SK-N-SH treated with all-trans-retinoic acid at 6 μM for 48 hours (cell line): ENCODE measurements around the gene CPT1B.

ENCODE experiments used
- ATAC-seq: fragments of 200-7000 bp; cut with Tn5 transposase; 3 replicates; pipeline ENCODE4 v1.9.1; 2020; ENCODE audit warnings: mild to moderate bottlenecking, moderate library complexity
- ARNTL ChIP-seq: fragments of 450-650 bp; formaldehyde crosslinking; IDR thresholded peaks from 2 replicates; pipeline ENCODE4 v1.5.0; 2020; ENCODE audit warnings: low read depth, mild to moderate bottlenecking, moderate library complexity, borderline replicate concordance
- BACH2 ChIP-seq: fragments of 250-450 bp; sonication (Bioruptor Pico); IDR thresholded peaks from 2 replicates; pipeline ENCODE4 v1.9.0; 2021; ENCODE audit warnings: mild to moderate bottlenecking, borderline replicate concordance
- ESRRG ChIP-seq: fragments of 250-450 bp; sonication (Bioruptor Pico); IDR thresholded peaks from 2 replicates; pipeline ENCODE4 v1.6.1; 2021; ENCODE audit warnings: mild to moderate bottlenecking
- ISL1 ChIP-seq: fragments of 250-450 bp; sonication (Bioruptor Pico); IDR thresholded peaks from 2 replicates; pipeline ENCODE4 v2.1.2; 2022; ENCODE audit warnings: mild to moderate bottlenecking, moderate library complexity
- OSR1 ChIP-seq: fragments of 250-450 bp; sonication (Bioruptor Pico); IDR thresholded peaks from 2 replicates; pipeline ENCODE4 v1.8.0; 2022; ENCODE audit warnings: moderate library complexity, mild to moderate bottlenecking, inconsistent platforms
- PPARA ChIP-seq: fragments of 250-450 bp; sonication (Bioruptor Pico); IDR thresholded peaks from 2 replicates; pipeline ENCODE4 v1.5.0; 2020; ENCODE audit warnings: mild to moderate bottlenecking, borderline replicate concordance
- RARB ChIP-seq: fragments of 250-450 bp; sonication (Bioruptor Pico); IDR thresholded peaks from 2 replicates; pipeline ENCODE4 v1.8.0; 2021; ENCODE audit warnings: mild to moderate bottlenecking, moderate library complexity
- SNAI2 ChIP-seq: fragments of 250-450 bp; sonication (Bioruptor Pico); IDR thresholded peaks from 2 replicates; pipeline ENCODE4 v1.5.0; 2020; ENCODE audit warnings: mild to moderate bottlenecking, moderate library complexity
- TCF4 ChIP-seq: fragments of 250-450 bp; sonication (Bioruptor Pico); IDR thresholded peaks from 2 replicates; pipeline ENCODE4 v1.8.0; 2021; ENCODE audit warnings: mild to moderate bottlenecking, moderate library complexity, borderline replicate concordance
- TOX ChIP-seq: fragments of 250-450 bp; sonication (Bioruptor Pico); IDR thresholded peaks from 2 replicates; pipeline ENCODE4 v1.8.0; 2021; ENCODE audit warnings: mild to moderate bottlenecking, moderate library complexity, borderline replicate concordance
- ZFP3 ChIP-seq: fragments of 250-450 bp; sonication (Bioruptor Pico); IDR thresholded peaks from 2 replicates; pipeline ENCODE4 v1.5.0; 2020; ENCODE audit warnings: mild to moderate bottlenecking, moderate library complexity
- ZFP30 ChIP-seq: fragments of 450-650 bp; formaldehyde crosslinking; IDR thresholded peaks from 2 replicates; pipeline ENCODE4 v1.5.0; 2022; ENCODE audit warnings: mild to moderate bottlenecking, moderate library complexity
- ZNF565 ChIP-seq: fragments of 450-650 bp; formaldehyde crosslinking; conservative IDR thresholded peaks from 2 replicates; pipeline ENCODE4 v1.5.0; 2020; ENCODE audit warnings: low read depth, mild to moderate bottlenecking, moderate library complexity
- ZNF70 ChIP-seq: fragments of 450-650 bp; formaldehyde crosslinking; IDR thresholded peaks from 2 replicates; pipeline ENCODE4 v1.5.0; 2020; ENCODE audit warnings: mild to moderate bottlenecking, moderate library complexity
- TF ChIP-seq, protein P1 (sequence below): fragments of 250-450 bp; sonication (Bioruptor Pico); IDR thresholded peaks from 2 replicates; pipeline ENCODE4 v1.8.0; 2021; ENCODE audit warnings: low read depth, mild to moderate bottlenecking, moderate library complexity, borderline replicate concordance
- TF ChIP-seq, protein P2 (sequence below): fragments of 250-450 bp; sonication (Bioruptor Pico); IDR thresholded peaks from 2 replicates; pipeline ENCODE4 v1.8.0; 2020; ENCODE audit warnings: mild to moderate bottlenecking, moderate library complexity, borderline replicate concordance
- TF ChIP-seq, protein P3 (sequence below): fragments of 250-450 bp; sonication (Bioruptor Pico); IDR thresholded peaks from 2 replicates; pipeline ENCODE4 v1.5.1; 2020; ENCODE audit warnings: low read depth, mild to moderate bottlenecking, moderate library complexity
- TF ChIP-seq, protein P4 (sequence below): fragments of 250-450 bp; sonication (Bioruptor Pico); IDR thresholded peaks from 2 replicates; pipeline ENCODE4 v1.5.1; 2021; ENCODE audit warnings: mild to moderate bottlenecking, moderate library complexity

The CPT1B gene

DNA sequence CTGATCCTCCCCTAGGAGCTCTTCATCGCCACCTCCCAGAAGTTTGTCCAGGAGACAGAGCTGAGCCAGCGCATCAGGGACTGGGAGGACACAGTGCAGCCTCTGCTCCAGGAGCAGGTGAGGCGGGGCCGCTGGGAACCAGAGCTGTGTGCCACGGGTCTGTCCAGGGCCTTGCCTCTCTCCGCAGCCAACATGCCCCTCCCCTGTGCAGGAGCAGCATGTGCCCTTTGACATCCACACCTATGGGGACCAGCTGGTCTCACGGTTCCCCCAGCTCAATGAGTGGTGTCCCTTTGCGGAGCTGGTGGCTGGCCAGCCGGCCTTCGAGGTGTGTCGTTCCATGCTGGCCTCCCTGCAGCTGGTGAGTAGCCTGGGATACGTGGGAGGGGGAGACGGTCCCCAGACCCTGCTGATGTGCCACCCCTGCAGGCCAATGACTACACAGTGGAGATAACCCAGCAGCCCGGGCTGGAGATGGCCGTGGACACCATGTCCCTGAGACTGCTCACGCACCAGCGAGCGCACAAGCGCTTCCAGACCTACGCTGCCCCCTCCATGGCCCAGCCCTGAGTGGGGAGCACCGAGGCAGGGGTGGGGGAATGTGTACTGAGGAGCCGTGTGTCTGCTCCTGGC, 55.3 kb downstream of the CPT1B start:
- ATAC-seq, result no peak
- TF ChIP-seq ZNF565 (CRISPR knock-in tag) (no peak), ISL1 (CRISPR knock-in tag) (no peak), ZFP3 (CRISPR knock-in tag) (no peak), ZNF70 (CRISPR knock-in tag) (no peak), BACH2 (CRISPR knock-in tag) (no peak), TOX (CRISPR knock-in tag) (no peak), SNAI2 (CRISPR knock-in tag) (no peak), RARB (no peak), OSR1 (CRISPR knock-in tag) (no peak)
- TF ChIP-seq, protein P1, sequence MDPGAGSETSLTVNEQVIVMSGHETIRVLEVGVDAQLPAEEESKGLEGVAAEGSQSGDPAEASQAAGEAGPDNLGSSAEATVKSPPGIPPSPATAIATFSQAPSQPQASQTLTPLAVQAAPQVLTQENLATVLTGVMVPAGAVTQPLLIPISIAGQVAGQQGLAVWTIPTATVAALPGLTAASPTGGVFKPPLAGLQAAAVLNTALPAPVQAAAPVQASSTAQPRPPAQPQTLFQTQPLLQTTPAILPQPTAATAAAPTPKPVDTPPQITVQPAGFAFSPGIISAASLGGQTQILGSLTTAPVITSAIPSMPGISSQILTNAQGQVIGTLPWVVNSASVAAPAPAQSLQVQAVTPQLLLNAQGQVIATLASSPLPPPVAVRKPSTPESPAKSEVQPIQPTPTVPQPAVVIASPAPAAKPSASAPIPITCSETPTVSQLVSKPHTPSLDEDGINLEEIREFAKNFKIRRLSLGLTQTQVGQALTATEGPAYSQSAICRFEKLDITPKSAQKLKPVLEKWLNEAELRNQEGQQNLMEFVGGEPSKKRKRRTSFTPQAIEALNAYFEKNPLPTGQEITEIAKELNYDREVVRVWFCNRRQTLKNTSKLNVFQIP (CRISPR knock-in tag), result no peak
- TF ChIP-seq, protein P2, sequence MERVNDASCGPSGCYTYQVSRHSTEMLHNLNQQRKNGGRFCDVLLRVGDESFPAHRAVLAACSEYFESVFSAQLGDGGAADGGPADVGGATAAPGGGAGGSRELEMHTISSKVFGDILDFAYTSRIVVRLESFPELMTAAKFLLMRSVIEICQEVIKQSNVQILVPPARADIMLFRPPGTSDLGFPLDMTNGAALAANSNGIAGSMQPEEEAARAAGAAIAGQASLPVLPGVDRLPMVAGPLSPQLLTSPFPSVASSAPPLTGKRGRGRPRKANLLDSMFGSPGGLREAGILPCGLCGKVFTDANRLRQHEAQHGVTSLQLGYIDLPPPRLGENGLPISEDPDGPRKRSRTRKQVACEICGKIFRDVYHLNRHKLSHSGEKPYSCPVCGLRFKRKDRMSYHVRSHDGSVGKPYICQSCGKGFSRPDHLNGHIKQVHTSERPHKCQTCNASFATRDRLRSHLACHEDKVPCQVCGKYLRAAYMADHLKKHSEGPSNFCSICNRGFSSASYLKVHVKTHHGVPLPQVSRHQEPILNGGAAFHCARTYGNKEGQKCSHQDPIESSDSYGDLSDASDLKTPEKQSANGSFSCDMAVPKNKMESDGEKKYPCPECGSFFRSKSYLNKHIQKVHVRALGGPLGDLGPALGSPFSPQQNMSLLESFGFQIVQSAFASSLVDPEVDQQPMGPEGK (CRISPR knock-in tag), result no peak
- TF ChIP-seq, protein P3, sequence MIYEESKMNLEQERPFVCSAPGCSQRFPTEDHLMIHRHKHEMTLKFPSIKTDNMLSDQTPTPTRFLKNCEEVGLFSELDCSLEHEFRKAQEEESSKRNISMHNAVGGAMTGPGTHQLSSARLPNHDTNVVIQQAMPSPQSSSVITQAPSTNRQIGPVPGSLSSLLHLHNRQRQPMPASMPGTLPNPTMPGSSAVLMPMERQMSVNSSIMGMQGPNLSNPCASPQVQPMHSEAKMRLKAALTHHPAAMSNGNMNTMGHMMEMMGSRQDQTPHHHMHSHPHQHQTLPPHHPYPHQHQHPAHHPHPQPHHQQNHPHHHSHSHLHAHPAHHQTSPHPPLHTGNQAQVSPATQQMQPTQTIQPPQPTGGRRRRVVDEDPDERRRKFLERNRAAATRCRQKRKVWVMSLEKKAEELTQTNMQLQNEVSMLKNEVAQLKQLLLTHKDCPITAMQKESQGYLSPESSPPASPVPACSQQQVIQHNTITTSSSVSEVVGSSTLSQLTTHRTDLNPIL, result no peak
- TF ChIP-seq, all 23 proteins: peak for 0

DNA sequence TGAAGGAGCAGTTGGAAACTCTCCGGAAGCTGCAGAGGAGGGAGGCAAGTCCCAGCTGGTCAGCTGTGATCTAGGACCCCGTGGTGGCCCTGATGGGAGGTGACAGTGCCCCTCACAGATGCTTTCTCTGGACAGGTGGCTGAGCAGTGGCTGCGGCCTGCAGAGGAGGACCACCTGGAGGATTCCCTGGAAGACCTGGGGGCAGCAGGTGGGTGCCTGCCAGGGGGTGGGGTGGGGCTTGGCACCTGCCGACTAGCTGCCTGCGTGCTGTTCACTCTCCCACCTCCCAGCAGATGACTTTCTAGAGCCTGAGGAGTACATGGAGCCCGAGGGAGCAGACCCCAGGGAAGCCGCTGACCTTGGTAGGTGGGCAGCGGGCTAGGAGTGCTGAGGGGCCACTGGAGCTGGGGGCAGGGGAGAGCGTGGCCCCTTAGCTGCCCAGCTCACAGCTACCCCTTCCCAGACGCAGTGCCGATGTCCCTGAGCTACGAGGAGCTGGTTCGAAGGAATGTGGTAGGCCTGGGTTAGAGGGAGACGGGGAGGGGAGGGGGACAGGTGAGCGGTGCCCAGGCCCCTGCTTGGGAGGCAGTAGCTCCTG, 55.9 kb downstream of the CPT1B start:
- TF ChIP-seq TOX (CRISPR knock-in tag), result no peak
- no peak for TF ChIP-seq ZFP3 (CRISPR knock-in tag)
- TF ChIP-seq, protein P3, result no peak
- TF ChIP-seq PPARA (CRISPR knock-in tag), result no peak
- no peak for TF ChIP-seq TCF4 (CRISPR knock-in tag)
- TF ChIP-seq RARB, result no peak
- TF ChIP-seq, protein P2 (CRISPR knock-in tag), result no peak
- TF ChIP-seq OSR1 (CRISPR knock-in tag), result no peak
- no peak for TF ChIP-seq SNAI2 (CRISPR knock-in tag)
- TF ChIP-seq ARNTL (CRISPR knock-in tag), result no peak
- no peak for TF ChIP-seq ZFP30 (CRISPR knock-in tag)
- no peak for TF ChIP-seq ISL1 (CRISPR knock-in tag)
- TF ChIP-seq, all 23 proteins: peak for 0
- ATAC-seq, result no peak

DNA sequence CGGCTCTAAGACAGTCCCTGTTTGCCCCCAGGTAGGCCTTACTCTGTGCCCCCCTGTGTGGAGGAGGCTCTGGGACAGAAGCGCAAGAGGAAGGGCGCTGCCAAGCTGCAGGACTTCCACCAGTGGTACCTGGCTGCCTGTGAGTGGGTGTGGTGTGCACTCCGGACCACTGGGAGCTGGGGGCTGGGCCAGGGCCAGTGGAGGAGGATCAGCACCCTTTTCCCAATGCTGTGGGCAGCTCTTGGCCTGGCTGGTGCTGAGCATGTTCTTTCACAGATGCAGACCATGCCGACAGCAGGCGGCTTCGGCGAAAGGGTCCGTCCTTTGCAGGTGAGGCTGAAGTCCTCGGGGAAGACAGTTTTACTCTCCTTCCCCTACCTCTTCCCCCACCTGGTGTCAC, 56.5 kb downstream of the CPT1B start:
- ATAC-seq, result no peak
- no peak for TF ChIP-seq ESRRG (CRISPR knock-in tag)
- TF ChIP-seq, protein P3, result no peak
- TF ChIP-seq, protein P2 (CRISPR knock-in tag), result no peak
- no peak for TF ChIP-seq ARNTL (CRISPR knock-in tag)
- TF ChIP-seq, protein P1 (CRISPR knock-in tag), result no peak
- TF ChIP-seq, protein P4, sequence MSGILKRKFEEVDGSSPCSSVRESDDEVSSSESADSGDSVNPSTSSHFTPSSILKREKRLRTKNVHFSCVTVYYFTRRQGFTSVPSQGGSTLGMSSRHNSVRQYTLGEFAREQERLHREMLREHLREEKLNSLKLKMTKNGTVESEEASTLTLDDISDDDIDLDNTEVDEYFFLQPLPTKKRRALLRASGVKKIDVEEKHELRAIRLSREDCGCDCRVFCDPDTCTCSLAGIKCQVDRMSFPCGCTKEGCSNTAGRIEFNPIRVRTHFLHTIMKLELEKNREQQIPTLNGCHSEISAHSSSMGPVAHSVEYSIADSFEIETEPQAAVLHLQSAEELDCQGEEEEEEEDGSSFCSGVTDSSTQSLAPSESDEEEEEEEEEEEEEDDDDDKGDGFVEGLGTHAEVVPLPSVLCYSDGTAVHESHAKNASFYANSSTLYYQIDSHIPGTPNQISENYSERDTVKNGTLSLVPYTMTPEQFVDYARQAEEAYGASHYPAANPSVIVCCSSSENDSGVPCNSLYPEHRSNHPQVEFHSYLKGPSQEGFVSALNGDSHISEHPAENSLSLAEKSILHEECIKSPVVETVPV (CRISPR knock-in tag), result no peak
